Large intestine (tissue), 3 donors: ENCODE data around the gene OR10A7. TPM values are rescaled to one million over a fixed set of nuclear protein-coding genes. Genes with fewer than 3 reads are reported as not detected.

Experiments
- DNase-seq, 2 donors: peaks; one replicate each; pipeline versions ENCODE4 v3.0.0 to v3.0.0-alpha.2; 2013
- H3K27ac ChIP-seq: one replicate; pipeline ENCODE4 v1.5.1; 2013; ENCODE audit warnings: low read length
- H3K27me3 ChIP-seq: 2 replicates; pipeline ENCODE4 v1.6.1; 2013; ENCODE audit warnings: low read length; ENCODE audit not compliant: control insufficient read depth, insufficient read depth
- H3K36me3 ChIP-seq: 2 replicates; pipeline ENCODE4 v1.6.1; 2013; ENCODE audit warnings: low read length; ENCODE audit not compliant: control insufficient read depth, insufficient read depth
- H3K4me1 ChIP-seq: one replicate; pipeline ENCODE4 v1.6.1; 2013; ENCODE audit warnings: low read length; ENCODE audit not compliant: control insufficient read depth, insufficient read depth
- H3K4me3 ChIP-seq: one replicate; pipeline ENCODE4 v1.5.1; 2013; ENCODE audit warnings: low read length
- H3K9me3 ChIP-seq: one replicate; pipeline ENCODE4 v1.6.1; 2013; ENCODE audit warnings: mild to moderate bottlenecking, low read depth, low read length, moderate library complexity; ENCODE audit not compliant: control insufficient read depth
- whole genome bisulfite sequencing: methylation state at CpG from one replicate; pipeline ENCODE4 v1.1.5; 2013; ENCODE audit warnings: low lambda C conversion rate; ENCODE audit not compliant: insufficient coverage; 5-methylcytosine and 5-hydroxymethylcytosine counted together
- polyA plus RNA-seq: library from polyadenylated mRNA; unstranded; fragments of 120-200 nt; gene quantifications from one replicate; pipeline ENCODE4 v1.2.1, GENCODE V29; 2013

Gene OR10A7
- polyA plus RNA-seq, 1 donor: not detected

DNA sequence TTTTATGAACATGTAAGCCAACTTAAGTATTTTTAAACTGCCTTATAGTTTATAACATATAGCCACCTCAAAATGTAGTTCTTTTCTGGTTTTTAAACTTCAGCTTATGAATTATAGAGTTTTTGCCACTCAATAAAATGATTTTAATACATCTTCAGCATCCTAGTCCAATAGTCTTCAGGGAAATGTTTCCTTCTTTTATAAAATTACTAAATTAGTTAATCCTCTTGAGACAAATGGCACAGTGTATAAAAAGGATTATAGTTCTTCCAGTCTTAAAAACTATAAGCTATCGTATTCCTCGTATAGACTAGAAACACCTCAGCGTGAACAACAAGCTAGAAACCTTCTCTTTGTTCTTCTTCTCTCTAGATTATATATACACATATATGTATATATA lies 23.5 kb downstream of the OR10A7 start, which contains the start of gene OR6C74:
Gene OR6C74, plus strand, starts transcription at position 301 of the 400 bp plus-strand sequence. CDS start 2,679 bp downstream, outside the sequence.
- H3K27ac ChIP-seq: no peak within 1 kb of the TSS
- H3K9me3 ChIP-seq: no peaks in the 10 kb centered on the region
- DNase-seq: no peak
- no peaks in the 10 kb centered on the region for H3K36me3 ChIP-seq
- H3K4me1 ChIP-seq: no peaks in the 10 kb centered on the region
- WGBS: no CpG with 5 or more reads among the region's 3 CpGs
- H3K4me3 ChIP-seq: no peak within 1 kb of the TSS
- H3K27me3 ChIP-seq: no peaks in the 10 kb centered on the region

DNA sequence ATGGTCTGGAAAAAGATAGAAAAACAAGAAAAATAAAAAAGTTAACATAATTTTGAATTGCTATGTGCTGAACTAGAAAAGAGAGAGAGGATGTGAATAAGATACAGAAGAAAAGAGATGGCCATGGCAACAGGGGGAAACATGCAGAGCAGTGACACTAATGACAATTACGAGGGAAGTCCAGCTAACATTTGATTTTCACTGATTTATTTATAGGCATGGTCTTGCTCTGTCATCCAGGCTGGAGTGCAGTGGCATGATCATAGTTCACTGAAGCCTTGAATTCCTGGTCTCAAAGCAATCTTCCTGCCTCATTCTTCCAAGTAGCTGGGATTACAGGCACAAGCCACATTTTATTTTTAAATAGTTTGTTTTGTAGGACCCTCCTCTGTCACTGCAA lies 25.3 kb downstream of the OR10A7 start:
- H3K27me3 ChIP-seq: no peaks in the 10 kb centered on the region
- H3K4me3 ChIP-seq: no peak overlapping the region
- no peak overlapping the region for H3K27ac ChIP-seq
- DNase-seq: no peak
- H3K9me3 ChIP-seq: no peaks in the 10 kb centered on the region
- H3K4me1 ChIP-seq: no peaks in the 10 kb centered on the region
- H3K36me3 ChIP-seq: no peaks in the 10 kb centered on the region
- WGBS: no CpG with 5 or more reads among the region's 1 CpG

GRCh38 chr12:55250944-55251343 lies 30.1 kb downstream of the OR10A7 start:
- Histone ChIP-seq H3K27ac (no peak overlapping the region), H3K27me3 (no peaks in the 10 kb centered on the region), H3K4me3 (no peak overlapping the region), H3K36me3 (no peaks in the 10 kb centered on the region), H3K4me1 (no peaks in the 10 kb centered on the region), H3K9me3 (no peaks in the 10 kb centered on the region)
- 100% methylated on average over 1 of the region's 3 CpGs for WGBS
- DNase-seq: no peak

DNA sequence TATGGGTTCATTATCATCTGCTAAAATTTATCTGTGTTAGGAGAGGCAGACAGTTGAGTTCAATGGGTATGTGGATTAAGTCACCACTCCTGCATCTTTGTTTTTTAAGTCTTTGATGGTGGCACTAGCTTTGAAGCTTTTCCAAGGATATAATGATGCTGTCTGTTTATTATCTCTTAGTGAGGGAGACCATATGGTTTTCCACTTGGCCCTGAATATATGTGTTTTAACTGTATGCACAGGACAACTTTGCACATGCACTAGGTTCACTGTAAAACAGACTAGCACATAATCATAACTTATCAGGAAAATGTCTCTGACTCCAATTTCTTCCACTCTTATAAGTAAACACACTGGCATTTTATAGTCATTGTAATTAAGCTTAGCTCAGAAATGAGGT lies 32.5 kb downstream of the OR10A7 start:
- no peaks in the 10 kb centered on the region for H3K4me1 ChIP-seq
- H3K4me3 ChIP-seq: no peak overlapping the region
- no peak for DNase-seq
- no peaks in the 10 kb centered on the region for H3K9me3 ChIP-seq
- H3K27me3 ChIP-seq: no peaks in the 10 kb centered on the region
- H3K27ac ChIP-seq: no peak overlapping the region
- H3K36me3 ChIP-seq: no peaks in the 10 kb centered on the region

- Histone ChIP-seq H3K9me3 (no peaks in the 10 kb centered on the region), H3K27ac (no peak overlapping the region), H3K4me1 (no peaks in the 10 kb centered on the region), H3K36me3 (no peaks in the 10 kb centered on the region), H3K27me3 (no peaks in the 10 kb centered on the region), H3K4me3 (no peak overlapping the region)
- no peak for DNase-seq
- WGBS: 88% methylated on average over 1 of the region's 4 CpGs
Measured at GRCh38 chr12:55256831-55257230, 36.0 kb downstream of the OR10A7 start.

DNA sequence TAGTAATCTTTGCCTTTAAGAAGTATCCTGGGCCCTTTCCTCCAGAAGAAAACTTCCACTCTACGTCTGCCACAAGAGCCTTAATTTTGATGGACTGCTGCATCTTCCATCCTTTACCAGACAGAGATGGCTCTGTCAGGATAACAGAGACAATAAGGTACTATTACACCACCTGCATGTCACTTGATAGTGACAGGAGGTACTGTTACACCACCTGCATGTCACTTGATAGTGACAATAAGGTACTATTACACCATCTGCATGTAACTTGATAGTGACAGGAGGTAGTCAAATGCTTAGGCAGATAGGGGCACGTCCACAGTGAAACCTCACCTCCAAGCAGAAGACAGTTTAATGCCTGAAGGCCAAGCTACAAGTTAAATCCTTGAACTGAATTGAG lies 37.5 kb downstream of the OR10A7 start:
- no peaks in the 10 kb centered on the region for H3K27me3 ChIP-seq
- H3K4me1 ChIP-seq: no peaks in the 10 kb centered on the region
- no peak overlapping the region for H3K4me3 ChIP-seq
- H3K36me3 ChIP-seq: no peaks in the 10 kb centered on the region
- no peaks in the 10 kb centered on the region for H3K9me3 ChIP-seq
- H3K27ac ChIP-seq: no peak overlapping the region
- WGBS: 40% methylated on average over 1 of the region's 2 CpGs
- no peak for DNase-seq

Other genes starting within 250 kb of the OR10A7 start
- 1.6 TPM for gene TESPA1, start 236.3 kb upstream of the OR10A7 start, polyA plus RNA-seq
- gene NEUROD4, start 201.1 kb upstream of the OR10A7 start, polyA plus RNA-seq: 0.01 TPM
- not detected for gene OR9K2, start 94.6 kb upstream of the OR10A7 start, polyA plus RNA-seq
- gene OR6C74, start 23.6 kb downstream of the OR10A7 start, polyA plus RNA-seq: not detected
- gene OR6C6, start 75.5 kb downstream of the OR10A7 start, polyA plus RNA-seq: not detected
- gene OR6C1, start 93.3 kb downstream of the OR10A7 start, polyA plus RNA-seq: not detected
- not detected for gene OR6C3, start 109.7 kb downstream of the OR10A7 start, polyA plus RNA-seq
- gene OR6C75, start 141.9 kb downstream of the OR10A7 start, polyA plus RNA-seq: not detected
- gene OR6C65, start 179.5 kb downstream of the OR10A7 start, polyA plus RNA-seq: not detected
- gene OR6C76, start 205.2 kb downstream of the OR10A7 start, polyA plus RNA-seq: not detected
- gene OR6C2, start 223.1 kb downstream of the OR10A7 start, polyA plus RNA-seq: not detected
- not detected for gene OR6C70, start 249.1 kb downstream of the OR10A7 start, polyA plus RNA-seq